Measurements from ENCODE around the gene CRACDL. TPM values are rescaled to one million over a fixed set of nuclear protein-coding genes. Genes with fewer than 3 reads are reported as not detected.
"Not testable (repeated sequence)": the region's sequence is repeated elsewhere in the genome, so short reads cannot be mapped to it uniquely, and the experiment has no call there.

The CRACDL gene
- total RNA-seq, 3 donors from 2014 or later, result 0.10 to 0.46 (median 0.16) TPM

DNA sequence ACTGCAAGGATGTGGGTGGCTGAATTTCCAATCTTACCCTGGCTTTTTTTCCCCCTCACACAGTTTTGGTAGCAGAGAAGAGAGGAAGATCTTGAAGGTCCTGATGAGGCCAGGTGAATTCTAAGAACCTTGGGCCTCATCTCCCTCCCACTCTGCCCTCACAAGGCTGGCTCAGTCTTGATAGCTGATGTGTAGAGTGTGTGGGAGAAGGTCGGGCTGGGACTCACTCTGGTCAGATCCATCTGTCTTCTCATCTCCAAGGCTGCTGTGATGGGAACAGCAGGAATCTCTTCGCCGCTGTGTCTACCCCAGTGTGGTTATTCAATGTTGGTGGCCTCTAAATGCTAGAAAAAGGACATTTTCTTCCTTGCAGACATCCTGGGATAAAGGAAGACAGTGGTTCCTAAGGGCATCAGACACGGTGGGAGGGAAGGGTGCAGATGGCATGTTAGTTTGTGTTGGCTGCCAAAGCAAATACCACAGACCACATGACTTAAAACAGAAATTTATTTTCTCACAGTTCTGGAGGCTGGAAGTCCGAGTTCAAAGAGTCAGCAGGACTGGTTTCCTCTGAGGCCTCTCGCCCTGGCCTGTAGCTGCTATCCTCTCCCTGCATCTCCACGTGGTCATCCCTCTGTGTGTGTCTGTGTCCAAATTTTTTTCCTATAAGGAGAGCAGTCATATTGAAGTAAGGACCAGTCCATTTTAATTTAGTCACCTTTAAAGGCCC is 167.5 kb downstream of the CRACDL start:
- H3K4me1 Mint-ChIP-seq (ENCODE audit: low read depth), result peaks cover 83% of the 10 kb centered on the region
- peak; percentile 42 to 55 for ATAC-seq
- H3K9me3 Mint-ChIP-seq, result no peaks in the 10 kb centered on the region
- H3K36me3 Mint-ChIP-seq (ENCODE audit: insufficient read depth), result no peaks in the 10 kb centered on the region
- peak overlapping the region; percentile 30 for H3K4me3 Mint-ChIP-seq
- no peaks in the 10 kb centered on the region for H3K27me3 Mint-ChIP-seq (ENCODE audit: low read depth)
- peak; percentile 29 for DNase-seq

DNA sequence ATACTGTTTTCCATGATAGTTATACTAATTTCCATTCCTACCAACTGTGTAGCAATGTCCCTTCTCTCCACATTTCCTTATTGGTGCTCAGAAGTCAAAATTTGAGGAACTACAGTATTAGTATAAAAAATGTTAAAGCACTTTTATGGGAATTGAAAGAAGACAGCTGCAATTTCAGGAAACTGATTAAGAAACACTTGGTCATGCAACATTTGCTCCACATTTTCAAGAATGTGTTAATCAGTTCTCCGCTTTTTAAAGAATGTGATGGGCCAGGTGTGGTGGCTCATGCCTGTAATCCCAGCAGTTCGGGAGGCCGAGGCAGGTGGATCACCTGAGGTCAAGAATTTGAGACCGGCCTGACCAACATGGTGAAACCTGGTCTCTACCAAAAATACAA is 171.5 kb downstream of the CRACDL start:
- ATAC-seq, result no peak

DNA sequence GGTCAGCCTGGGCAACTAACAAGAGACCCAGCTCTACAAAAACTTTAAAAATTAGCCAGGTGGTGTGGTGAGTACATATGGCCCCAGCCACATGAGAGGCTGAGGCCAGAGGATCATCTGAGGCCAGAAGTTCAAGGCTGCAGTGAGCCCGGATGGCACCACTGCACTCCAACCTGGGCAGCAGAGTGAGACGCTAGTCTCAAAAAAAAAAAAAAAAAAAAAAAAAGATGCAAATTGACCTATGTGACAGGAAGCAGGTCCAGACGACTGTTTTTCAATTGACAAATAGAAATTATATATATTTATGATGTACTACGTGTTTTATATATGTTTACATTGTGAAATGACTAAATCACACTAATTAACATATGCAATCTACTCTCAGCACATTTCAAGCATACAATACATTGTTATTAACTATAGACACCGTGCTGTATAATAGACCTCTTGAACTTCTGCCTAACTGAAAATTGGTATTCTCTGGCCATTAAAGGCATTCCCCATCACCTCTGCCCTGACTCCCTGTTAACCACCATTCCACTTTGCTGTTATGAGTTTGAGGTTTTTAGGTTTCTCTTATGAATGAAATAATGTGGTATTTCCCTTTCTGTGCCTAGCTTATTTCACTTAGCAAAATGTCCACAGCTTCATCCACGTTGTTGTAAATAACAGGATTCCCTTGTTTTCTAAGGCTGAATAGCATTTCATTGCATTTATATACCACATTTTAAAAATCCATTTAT is 172.6 kb downstream of the CRACDL start:
- DNase-seq, result no peak
- H3K9me3 Mint-ChIP-seq, result no peaks in the 10 kb centered on the region
- H3K4me3 Mint-ChIP-seq, result no peak overlapping the region
- H3K4me1 Mint-ChIP-seq (ENCODE audit: low read depth), result peaks cover 73% of the 10 kb centered on the region
- H3K27me3 Mint-ChIP-seq (ENCODE audit: low read depth), result no peaks in the 10 kb centered on the region
- no peak for ATAC-seq
- H3K36me3 Mint-ChIP-seq (ENCODE audit: insufficient read depth), result no peaks in the 10 kb centered on the region

More for the DNA sequence above, 171.5 kb downstream of the CRACDL start:
- DNase-seq, result no peak
- H3K4me1 Mint-ChIP-seq (ENCODE audit: low read depth), result peaks cover 74% of the 10 kb centered on the region
- H3K36me3 Mint-ChIP-seq (ENCODE audit: insufficient read depth), result no peaks in the 10 kb centered on the region
- H3K4me3 Mint-ChIP-seq, result no peak overlapping the region
- H3K9me3 Mint-ChIP-seq, result no peaks in the 10 kb centered on the region
- no peaks in the 10 kb centered on the region for H3K27me3 Mint-ChIP-seq (ENCODE audit: low read depth)

DNA sequence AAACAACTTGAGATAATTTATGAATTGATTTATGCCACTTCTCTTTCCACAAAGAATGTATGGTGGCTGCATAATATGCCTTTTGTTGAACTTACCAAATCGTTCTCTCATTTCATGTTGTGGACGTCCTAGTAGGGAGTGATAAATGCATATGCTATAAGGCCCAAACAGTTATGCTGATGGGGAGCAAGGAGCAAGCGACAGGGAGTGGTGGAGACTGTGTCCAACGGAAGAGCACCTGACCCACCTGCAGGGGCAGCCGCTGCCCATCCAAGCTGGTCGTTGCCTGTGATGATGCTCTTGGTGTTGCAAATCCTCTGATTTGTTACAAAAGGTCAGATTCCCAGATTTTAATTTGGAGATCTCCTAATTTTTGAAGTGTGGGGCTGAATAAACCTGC is 174.1 kb downstream of the CRACDL start:
- ATAC-seq, result no peak
- Mint-ChIP-seq H3K9me3 (no peaks in the 10 kb centered on the region), H3K36me3 (ENCODE audit: insufficient read depth) (no peaks in the 10 kb centered on the region), H3K4me3 (no peak overlapping the region), H3K27me3 (ENCODE audit: low read depth) (no peaks in the 10 kb centered on the region), H3K4me1 (ENCODE audit: low read depth) (peaks cover 72% of the 10 kb centered on the region)
- DNase-seq, result no peak

DNA sequence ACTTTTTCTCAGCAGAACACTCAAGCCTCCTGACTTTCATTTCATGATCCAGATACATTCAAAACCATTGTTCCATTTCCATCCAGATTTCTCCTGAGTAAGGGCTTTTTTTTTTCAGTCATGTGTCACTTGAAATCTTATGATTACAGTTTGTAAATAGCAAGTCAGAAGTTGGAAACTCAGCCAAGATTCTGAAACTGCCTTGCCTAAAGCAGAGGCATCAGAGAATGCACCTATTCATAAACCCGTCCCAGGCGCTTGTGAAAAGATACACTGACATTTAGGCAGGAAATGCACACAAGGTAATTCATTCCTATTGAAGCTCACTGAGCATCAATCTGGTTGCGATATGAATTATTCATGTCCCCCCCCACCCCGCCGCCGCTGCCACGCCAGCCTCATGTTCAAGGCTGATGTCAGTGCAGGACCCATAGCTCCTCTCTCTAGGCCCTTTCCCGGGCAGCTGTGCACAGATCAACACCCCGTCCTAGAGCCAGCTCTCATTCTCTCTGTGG is 174.7 kb downstream of the CRACDL start:
- peaks cover 66% of the 10 kb centered on the region for H3K4me1 Mint-ChIP-seq (ENCODE audit: low read depth)
- no peaks in the 10 kb centered on the region for H3K9me3 Mint-ChIP-seq
- peak overlapping the region; percentile 22 for H3K4me3 Mint-ChIP-seq
- H3K36me3 Mint-ChIP-seq (ENCODE audit: insufficient read depth), result no peaks in the 10 kb centered on the region
- DNase-seq (peak; percentile 75), ATAC-seq (peak; percentile 82 to 86)
- no peaks in the 10 kb centered on the region for H3K27me3 Mint-ChIP-seq (ENCODE audit: low read depth)

DNA sequence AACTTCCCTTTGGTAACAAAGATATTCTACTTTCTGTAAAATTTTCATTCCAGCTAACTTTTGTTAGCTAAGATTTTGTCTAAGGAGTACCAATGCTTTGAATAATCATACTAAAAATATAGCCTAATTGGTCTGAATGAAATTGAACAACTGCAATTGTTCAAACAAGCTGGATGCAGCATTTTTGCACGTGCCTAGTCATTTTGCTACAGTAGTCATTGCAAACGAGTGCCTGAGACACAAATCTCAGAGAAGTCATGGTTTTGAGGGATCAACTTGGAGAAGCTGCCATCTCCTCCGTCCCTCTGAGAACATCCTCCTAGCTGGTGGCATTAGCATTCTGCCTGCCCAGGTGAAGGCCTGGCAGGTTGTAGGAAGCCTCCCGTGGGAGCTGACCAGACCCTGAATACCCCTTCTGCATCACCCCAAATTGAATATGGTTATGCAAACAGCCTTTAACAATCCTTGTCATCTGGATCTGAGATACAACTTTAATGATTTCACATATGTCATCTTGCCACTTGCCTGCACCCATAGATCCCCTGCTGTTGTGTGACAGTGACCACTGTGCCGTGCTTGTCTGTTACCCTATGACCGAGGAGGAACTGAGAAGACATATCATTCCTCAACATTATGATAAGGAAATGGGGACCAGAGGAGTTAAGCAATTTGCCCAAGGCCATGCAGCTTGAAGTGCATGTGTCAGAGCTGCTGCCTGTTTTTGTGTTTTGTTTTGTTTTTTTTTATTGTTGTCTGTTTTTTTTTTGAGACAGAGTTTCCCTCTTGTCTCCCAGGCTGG is 176.0 kb downstream of the CRACDL start:
- DNase-seq (no peak), ATAC-seq (no peak)
- Mint-ChIP-seq H3K36me3 (ENCODE audit: insufficient read depth) (no peaks in the 10 kb centered on the region), H3K4me3 (no peak overlapping the region), H3K9me3 (no peaks in the 10 kb centered on the region), H3K4me1 (ENCODE audit: low read depth) (peaks cover 63% of the 10 kb centered on the region), H3K27me3 (ENCODE audit: low read depth) (no peaks in the 10 kb centered on the region)

DNA sequence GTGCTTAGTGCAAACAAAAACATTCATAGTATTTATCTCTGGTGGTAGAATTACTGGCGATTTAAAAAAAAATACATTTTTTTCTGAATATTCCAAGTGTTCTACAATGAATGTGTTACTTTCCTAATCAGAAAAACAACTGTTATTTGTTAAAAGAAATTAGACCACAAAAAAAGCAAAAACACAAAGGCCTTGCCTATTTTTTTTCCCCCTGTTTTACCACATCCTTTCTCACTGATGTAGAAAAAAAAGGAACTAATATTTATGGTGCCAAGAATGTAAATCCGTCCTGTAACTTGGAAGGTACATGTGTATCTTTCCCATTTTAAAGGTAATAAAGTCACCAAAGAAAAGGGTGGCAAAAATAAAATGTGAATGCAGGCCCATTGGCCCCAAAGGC is 176.7 kb downstream of the CRACDL start:
- H3K4me1 Mint-ChIP-seq (ENCODE audit: low read depth), result peaks cover 60% of the 10 kb centered on the region
- H3K9me3 Mint-ChIP-seq, result no peaks in the 10 kb centered on the region
- ATAC-seq (no peak), DNase-seq (no peak)
- no peaks in the 10 kb centered on the region for H3K27me3 Mint-ChIP-seq (ENCODE audit: low read depth)
- H3K4me3 Mint-ChIP-seq, result no peak overlapping the region
- H3K36me3 Mint-ChIP-seq (ENCODE audit: insufficient read depth), result no peaks in the 10 kb centered on the region

DNA sequence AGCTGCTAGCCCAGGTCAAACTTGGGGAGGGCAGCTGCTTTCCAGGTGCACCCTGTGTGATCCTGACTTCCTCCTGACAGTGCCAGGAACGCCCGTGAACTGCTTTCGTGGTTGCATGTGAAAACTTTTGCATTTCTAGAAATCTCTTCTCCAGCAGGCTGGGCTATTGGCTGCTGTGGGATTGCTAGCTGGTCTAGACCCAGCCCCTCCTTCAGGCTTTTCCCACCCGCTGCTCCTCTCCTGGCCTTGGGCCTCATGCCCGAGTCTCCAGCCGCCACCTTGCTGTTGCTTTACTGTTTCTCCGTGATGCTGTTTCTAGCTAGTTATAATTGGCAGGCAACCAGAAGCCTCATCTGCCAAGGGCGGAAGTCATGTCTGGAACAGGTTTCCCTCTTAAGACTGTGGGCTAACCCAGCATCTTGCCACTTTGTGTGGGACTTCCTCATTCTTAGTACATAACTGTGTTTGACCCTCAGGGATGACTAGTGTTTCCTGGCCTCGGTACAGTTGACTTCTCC is 178.1 kb downstream of the CRACDL start:
- DNase-seq, result peak; percentile 46
- peak overlapping the region; percentile 69 for H3K4me3 Mint-ChIP-seq
- no peaks in the 10 kb centered on the region for H3K27me3 Mint-ChIP-seq (ENCODE audit: low read depth)
- H3K36me3 Mint-ChIP-seq (ENCODE audit: insufficient read depth), result no peaks in the 10 kb centered on the region
- no peaks in the 10 kb centered on the region for H3K9me3 Mint-ChIP-seq
- ATAC-seq, result peak; percentile 41 to 46
- H3K4me1 Mint-ChIP-seq (ENCODE audit: low read depth), result peaks cover 56% of the 10 kb centered on the region

DNA sequence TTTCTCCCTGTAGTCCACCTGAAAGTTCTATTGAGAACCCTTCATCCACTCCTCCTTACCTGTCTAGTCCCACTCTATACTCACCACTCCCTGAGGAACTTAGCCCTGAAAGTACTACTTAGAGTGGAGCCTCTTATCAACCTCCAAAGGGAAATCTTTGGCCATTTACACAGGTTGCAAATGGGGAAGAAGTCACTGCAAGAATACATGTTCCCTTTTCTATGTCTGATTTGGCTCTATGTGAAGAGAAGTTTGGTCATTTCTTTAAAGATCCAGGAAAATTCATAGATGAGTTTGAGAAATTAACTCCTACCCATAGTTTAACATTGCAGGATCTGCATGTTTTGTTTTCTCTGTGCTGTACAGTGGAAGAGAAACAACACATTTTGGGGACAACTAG is 182.2 kb downstream of the CRACDL start:
- no peak overlapping the region for H3K4me3 Mint-ChIP-seq
- H3K9me3 Mint-ChIP-seq, result no peaks in the 10 kb centered on the region
- H3K4me1 Mint-ChIP-seq (ENCODE audit: low read depth), result peaks cover 33% of the 10 kb centered on the region
- no peaks in the 10 kb centered on the region for H3K36me3 Mint-ChIP-seq (ENCODE audit: insufficient read depth)
- ATAC-seq (no peak), DNase-seq (no peak)
- no peaks in the 10 kb centered on the region for H3K27me3 Mint-ChIP-seq (ENCODE audit: low read depth)

DNA sequence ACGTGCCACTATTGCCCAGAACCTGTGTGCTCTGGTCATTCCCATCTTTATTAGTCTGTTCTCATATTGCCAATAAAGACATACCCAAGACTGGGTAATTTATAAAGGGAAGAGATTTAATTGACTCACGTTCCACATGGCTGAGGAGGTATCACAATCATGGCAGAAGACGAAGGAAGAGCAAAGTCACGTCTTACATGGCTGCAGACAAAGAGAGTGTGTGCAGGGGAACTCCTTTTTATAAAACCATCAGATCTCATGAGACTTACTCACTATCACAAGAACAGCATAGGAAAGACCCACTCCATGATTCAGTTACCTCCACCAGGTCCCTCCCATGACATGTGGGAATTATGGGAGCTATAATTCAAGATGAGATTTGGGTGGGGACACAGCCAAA is 183.3 kb downstream of the CRACDL start:
- not testable (repeated sequence) for DNase-seq; H3K4me3 Mint-ChIP-seq; H3K9me3 Mint-ChIP-seq; H3K27me3 Mint-ChIP-seq (ENCODE audit: low read depth); ATAC-seq; H3K36me3 Mint-ChIP-seq (ENCODE audit: insufficient read depth)
- peaks cover 35% of the 10 kb centered on the region for H3K4me1 Mint-ChIP-seq (ENCODE audit: low read depth)

DNA sequence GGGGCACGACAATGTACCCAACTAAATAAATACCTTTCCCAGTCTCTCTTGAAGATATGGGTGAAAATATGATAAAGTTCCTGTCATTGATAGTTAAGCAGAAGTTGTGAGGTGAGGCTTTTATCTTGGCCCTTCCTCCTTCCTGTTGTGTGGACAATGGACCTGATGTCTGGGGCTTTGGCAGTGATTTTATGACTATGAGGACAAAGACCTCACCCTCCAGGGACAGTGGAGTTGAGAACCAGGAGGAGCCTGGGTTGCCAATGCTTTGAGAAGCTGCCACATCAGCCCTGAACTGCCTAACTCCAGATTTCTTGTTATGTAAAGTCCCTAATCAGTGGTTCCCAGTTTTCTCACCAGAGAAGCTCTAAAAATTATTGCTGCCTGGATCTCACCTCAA is 184.3 kb downstream of the CRACDL start:
- peaks cover 29% of the 10 kb centered on the region for H3K4me1 Mint-ChIP-seq (ENCODE audit: low read depth)
- H3K27me3 Mint-ChIP-seq (ENCODE audit: low read depth), result no peaks in the 10 kb centered on the region
- ATAC-seq (no peak), DNase-seq (no peak)
- H3K4me3 Mint-ChIP-seq, result no peak overlapping the region
- H3K36me3 Mint-ChIP-seq (ENCODE audit: insufficient read depth), result no peaks in the 10 kb centered on the region
- H3K9me3 Mint-ChIP-seq, result no peaks in the 10 kb centered on the region

DNA sequence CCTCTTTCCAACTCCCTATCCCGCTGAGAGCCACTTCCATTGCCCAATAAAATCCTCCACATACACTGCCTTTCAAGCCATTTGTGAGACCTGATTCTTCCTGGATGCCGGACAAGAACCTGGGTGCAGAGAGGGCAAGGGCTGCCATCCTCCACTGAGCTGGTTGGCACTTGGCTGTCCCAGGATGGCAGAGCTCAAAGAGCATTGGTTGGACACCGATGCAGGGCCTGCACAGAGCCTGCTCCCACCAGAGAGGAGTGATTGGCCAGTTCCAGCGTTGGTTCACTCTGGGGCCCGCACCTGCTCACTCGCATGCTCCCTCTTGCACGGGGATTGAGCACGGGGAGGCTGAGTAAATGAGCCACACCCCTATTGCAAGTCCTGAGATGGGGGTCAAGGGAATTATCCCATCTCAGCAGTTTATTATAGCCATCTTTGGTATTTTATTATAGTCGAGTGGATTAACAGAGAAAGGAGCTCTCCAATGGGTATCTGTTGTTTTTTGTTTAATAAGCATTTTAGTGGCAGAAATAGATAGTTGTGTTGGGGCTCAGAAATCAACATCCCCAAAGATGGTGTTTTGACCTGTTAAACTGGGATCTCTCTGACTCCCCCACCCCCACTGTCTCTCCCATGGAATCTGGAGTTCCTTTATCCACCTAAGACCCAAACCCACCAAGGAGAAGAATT is 185.3 kb downstream of the CRACDL start:
- Mint-ChIP-seq H3K36me3 (ENCODE audit: insufficient read depth) (no peaks in the 10 kb centered on the region), H3K9me3 (no peaks in the 10 kb centered on the region), H3K4me3 (no peak overlapping the region), H3K27me3 (ENCODE audit: low read depth) (no peaks in the 10 kb centered on the region), H3K4me1 (ENCODE audit: low read depth) (peaks cover 28% of the 10 kb centered on the region)
- DNase-seq, result no peak
- ATAC-seq, result no peak

DNA sequence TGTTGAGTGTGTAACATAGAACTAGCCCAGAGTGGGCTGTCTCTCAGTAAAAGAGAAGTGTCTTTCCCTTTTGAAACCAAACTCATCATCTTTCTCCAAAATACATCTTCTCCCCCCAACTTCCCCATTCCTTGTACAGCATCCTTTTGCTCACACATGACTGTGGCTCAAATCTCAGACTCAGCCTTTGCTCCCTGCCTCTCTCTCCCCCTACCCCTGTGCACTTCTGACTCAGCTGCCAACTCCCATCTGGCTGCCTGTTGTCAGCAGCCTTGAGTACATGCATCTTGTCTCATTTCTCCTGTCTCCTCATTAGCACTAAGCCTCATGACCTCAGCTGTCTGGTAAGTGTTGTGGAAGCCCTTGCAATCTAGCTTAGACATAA is 187.0 kb downstream of the CRACDL start:
- no peaks in the 10 kb centered on the region for H3K9me3 Mint-ChIP-seq
- ATAC-seq (no peak), DNase-seq (no peak)
- no peak overlapping the region for H3K4me3 Mint-ChIP-seq
- H3K36me3 Mint-ChIP-seq (ENCODE audit: insufficient read depth), result no peaks in the 10 kb centered on the region
- peaks cover 38% of the 10 kb centered on the region for H3K4me1 Mint-ChIP-seq (ENCODE audit: low read depth)
- no peaks in the 10 kb centered on the region for H3K27me3 Mint-ChIP-seq (ENCODE audit: low read depth)
